Measurements from ENCODE around the gene NAT16.
A peak's percentile ranks its signal among the peaks of the same experiment; 100 is the strongest.

NAT16 gene

DNA sequence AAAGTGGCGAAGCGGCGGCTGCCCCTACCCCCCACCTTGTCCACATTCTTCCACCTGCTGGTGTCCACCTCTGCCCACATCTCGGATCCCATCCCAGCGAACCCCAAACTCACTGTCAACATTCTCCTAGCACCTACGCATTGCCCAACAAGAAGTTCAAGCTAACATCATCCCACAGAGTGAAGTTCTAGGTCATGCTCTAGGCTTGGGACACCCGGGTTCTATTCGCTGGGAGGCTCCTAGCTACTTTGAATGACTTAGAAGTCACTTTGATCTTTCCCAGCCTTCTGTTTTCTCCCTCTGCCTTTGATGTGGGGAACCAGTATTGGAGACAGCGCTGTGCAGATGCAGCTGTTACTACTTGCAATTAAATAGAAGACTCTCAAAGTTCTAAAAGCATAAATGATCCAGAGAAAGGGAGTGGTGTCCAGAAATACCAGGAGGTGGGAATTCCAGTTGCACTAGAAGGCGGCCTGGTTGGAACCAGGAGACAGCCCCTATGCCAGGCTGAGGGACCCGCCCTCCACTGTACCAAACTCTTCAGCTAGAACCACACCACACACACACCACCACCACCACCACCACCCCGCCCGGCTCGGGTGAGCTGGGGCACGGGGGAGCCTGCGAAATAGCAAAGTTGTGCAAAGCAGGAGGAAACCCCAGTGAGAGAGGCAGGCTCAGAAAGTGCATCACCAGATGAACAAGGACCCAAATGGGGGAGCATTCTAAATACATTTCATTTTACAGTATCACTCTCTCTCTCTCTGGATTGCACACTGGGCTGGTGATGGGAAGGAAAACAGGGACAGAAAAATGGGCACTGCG lies 9.3 kb downstream of the NAT16 start:
- no peak for DNase-seq

DNA sequence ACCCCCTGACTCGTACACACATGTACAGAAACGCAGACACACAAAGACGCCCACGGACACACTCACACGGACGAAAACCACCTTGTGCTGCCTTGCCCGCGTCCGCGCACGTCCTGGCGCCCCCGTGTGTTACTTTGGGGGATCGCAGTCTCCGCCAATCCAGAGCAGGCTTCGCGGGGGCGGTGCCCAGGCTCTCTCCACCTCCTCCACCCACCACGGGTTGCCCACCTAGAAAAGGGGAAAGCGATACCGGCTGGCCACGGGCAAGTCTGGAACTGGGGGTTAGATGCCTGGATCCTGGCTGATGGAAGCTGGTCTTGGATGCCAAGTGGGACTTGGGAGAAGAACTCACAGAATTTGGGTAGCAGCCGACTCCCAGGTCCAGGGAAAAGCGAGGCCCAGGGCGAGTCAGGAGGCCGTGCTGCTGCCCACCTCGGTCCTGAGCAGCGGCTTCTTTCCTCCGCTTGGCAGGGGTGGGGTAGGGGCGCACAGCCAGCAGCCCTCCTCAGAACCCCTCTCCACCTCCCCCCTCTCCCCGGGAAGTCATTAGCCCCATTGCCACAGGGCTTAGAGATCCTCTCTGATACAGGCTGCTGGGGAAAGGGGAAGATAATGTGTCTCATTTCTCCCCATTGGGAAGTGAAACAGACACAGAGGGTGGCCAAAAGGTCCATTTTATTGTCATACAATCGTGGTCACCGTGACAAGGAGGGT lies 10.1 kb downstream of the NAT16 start:
- peak; percentile 54 for DNase-seq

DNA sequence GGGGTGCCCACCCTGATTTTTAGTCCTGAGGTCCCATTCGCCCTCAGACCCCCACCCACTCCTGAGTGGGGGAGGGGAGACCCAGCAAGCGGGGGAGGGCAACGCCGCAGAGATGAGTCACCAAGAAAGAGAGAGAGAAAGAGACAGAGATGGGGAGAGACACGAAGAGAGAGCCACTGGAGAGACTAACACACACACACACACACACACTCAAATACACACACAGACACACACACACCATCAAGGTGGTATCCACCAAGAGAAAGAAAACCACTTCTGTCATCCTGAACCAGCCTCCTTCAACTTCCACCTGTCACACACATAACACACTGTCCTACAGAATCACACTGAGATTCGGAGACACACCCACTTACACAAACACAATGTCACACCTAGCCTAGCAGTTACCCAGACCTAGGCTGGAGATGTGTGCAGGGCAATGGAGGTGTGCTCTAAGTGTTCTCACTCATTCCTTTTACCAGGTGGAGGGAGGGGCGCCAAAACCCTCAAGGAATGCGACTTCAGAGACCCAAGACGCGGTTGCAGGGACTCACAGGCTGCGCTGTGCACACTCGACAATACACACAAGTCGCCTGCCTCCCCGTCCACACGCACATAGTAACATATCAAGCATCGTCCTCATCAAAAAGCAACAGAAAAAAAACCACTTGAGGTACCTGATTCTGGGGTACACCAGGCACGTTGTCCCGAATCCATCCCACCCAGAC lies 10.8 kb downstream of the NAT16 start:
- no peak for DNase-seq

DNA sequence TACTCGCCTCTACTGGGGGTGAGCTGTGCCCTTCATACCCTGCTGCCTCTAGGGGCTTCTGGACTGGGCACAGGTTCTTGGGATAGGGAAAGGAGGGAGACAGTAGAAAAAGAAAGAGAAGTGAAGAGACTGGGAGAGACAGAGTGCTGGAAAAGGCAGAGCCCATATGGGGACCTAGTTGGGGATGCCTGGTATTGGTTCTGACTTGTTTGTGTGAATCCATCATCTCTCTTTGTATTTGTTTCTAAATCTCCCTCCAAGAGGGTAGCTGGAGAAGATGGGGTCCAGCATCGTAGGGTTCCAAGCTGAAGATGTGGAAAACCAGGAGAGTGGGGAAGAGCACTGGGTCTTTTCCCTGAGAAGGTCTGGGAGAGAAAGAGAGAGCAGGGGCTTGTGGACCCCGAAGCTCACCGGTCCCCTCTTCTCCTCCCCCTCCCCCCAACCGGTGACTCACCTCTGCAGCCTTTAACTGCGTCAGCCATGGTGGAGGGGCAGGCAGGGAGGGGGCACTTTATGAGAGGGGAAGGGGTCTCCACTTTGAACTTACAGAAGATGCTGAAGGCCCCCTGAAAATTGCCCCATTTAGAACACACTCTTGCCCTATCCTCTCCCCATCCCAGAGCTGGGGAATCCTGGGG lies 11.6 kb downstream of the NAT16 start:
- DNase-seq = no peak

DNA sequence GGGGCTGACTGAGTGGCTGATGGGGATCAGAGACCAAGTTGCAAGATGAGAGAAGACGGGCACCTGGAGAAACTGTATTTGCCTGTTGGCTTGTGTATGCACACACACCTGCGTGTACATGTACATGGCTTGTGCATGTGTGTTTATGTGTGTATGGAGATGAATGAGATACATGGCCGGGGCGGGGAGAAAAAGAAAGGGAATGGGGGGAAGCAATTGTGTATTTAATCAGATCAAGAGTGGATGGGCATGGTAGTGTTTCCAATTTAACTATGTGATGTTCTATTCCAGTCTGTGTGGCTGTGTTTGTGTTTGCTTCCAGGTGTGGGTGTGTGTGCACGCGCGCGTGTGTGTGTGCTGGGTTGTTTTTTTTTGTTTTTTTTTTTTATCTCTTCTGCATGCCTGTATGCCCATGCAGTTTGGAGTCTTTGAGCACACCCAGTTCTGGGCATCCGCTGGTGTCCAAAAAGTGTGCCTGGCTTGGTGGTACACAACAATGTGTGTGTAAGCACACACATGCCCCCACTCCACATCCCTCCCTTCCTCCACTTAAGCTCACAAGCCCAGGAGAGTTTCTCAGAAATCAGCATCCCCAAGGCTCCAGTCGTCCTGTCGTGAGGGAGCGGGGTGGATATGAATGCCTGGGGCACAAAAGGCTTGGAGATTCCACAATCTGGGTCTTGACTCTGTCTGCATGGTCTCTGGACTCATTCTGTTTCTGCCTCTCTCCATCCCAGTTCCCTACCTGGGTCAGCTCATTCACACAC lies 12.3 kb downstream of the NAT16 start:
- no peak for DNase-seq

DNA sequence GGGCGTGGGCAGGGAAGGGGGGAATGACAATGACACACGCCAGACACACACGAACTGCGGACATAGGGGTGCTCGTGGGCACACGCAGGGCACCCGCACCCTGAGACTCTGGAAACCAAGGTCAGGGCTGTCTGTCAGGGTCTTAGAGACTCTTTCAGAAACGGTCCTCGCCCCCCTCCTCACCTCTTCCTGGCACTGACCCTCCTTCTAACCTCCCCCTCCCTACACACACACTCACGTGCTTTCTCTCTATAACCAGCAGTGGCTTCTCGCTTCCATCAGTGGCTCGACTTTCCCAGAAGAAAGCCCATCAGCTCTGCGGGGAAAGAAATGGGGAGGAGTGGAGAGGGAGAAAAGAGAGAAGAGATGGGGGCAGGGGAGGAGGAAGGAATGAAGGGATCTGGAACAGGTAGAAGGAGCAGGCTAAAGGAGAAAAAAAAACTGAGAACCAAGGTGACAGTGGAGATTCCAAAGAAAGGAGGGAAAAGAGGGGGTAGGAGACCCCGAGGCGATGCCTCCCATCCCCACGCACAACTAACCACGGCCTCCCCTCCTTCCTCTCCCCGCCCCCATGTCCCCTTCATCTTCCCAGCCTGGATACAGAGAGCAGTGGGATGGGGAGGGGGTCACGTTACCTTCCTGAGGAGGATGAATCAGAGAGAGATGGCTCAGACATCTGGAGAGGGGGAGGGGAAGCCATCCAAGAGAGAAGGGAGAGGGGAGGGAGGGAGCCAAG lies 13.0 kb downstream of the NAT16 start:
- no peak for DNase-seq

DNA sequence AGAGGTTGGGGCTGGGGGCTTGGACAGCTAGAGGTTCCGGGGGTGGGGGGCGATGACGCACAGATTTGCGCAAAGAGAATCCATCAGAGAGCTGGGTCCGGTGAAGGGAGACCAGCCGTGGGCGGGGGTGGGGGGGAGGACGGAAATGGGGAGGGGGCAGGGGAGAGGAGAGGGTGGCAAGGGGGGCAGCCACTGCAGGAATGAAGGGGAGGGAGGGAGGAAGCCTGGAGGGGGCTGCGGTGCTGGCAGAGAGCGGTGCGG lies 13.5 kb downstream of the NAT16 start:
- no peak for DNase-seq

DNA sequence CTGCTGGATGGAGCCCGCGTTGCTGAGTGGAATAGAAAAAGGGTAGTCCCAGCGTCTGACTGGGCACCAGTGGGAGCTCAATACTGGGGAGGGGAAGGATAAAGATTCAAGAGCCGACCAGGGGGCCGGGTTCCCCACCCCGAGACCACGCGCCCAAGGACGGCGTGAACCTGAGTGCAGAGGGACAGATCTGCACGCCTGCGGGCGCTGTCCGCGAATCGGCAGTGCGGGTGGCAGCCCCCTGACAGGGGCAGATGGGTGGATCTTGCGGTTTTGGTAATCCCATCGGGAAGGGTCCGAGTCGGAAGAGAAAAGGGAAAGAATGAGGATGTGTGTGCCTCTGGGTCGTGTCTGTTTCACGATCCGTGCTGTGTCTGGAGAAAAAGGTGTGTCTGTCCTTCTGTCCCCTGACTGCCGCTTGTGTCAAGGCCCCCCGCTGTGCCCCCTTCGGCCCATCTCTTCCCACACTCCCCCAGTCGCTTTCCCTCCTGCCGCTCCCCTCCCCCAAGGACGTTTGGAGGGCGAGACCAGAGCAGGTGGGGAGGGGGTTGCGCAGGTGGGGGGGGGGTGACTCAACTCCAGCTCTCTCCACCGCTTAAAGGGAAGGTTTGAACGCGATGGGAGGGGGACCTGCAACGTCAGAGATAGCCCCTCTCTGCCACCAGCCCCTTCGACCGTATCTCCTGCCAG lies 14.0 kb downstream of the NAT16 start:
- DNase-seq = no peak

DNA sequence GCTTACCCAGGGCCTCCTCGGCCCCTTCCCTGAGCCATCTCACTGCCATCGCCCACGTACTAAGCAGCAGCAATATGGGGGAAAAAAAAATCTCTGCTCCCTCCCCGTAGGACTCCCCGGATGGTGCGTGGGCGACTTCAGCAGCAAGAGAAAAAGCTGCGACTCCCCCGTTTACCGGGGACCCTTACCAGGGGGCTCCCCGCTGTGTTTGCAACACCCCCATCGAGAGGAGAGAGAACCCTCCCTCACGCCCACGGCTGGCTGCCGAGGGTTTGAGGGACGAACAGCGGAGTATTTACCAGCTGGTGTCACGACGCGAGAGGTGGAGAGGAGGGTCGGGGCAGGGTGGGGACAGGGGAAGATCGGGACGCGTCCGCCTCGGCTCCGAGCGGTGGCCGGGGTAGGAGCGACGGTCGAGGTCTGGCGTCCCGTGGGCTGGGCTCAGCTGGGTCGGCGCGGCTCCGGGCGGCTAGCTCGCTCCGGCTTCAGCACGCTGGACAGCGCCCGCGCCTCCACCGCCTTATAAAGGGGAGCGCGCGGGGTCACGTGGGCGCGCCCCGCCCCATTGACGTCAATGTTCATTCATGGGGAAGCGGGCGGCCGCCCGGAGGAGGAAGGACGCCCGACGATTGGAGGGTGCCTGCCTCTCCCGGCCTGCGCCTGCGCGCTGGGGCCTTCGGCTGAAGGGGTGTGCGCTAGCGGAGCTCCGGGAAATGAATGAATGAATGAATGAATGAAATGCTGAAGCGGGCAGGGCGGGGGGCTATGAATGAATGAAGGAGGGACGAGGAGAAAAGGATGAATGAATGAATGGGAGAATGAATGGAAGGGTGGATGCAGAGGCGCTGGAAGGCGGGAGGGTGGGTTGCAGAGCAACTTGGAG lies 14.8 kb downstream of the NAT16 start, which contains the start of gene VGF:
Gene VGF (minus strand): TSS at position 495 of the 883 bp plus-strand sequence. CDS start 726 bp downstream, outside the sequence.
- peak; percentile 93 for DNase-seq

DNA sequence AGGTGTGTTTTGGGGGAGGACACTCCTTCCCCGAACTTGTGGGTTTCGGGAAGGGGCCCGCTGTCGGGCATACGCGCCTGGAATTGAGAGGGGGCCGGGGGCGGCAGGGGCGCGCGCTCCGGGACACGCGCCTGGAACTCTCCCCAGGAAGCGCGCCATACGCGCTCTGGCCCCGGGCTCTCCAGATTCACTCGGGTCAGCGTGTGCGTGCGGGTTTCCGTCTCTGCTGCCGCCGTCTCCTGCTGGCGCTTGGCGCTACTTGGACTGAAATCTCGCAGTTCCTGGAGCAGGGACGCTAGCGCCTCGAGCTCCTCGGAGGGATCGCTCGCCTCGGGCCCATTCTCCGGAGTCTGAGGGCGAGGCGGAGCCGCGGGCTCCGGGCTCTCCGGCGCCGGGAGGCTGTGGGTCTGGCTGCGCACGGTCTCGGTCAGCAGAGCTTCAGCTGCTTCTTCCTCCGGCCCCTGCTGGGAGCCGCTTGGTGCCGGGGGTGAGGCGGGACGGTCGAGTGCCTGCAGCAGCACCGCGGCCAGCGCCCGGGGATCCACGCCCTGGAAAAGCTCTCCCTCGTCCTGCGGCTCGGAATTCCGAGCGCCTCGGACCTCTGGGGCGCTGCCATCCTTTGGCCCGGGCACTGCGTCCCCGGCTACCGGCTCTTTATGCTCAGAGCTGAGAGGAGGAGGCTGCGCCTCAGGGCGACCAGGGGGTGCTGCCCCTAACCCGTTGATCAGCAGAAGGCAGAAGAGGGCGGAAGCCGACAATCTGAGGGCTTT lies 15.8 kb downstream of the NAT16 start:
- DNase-seq = peak; percentile 47

DNA sequence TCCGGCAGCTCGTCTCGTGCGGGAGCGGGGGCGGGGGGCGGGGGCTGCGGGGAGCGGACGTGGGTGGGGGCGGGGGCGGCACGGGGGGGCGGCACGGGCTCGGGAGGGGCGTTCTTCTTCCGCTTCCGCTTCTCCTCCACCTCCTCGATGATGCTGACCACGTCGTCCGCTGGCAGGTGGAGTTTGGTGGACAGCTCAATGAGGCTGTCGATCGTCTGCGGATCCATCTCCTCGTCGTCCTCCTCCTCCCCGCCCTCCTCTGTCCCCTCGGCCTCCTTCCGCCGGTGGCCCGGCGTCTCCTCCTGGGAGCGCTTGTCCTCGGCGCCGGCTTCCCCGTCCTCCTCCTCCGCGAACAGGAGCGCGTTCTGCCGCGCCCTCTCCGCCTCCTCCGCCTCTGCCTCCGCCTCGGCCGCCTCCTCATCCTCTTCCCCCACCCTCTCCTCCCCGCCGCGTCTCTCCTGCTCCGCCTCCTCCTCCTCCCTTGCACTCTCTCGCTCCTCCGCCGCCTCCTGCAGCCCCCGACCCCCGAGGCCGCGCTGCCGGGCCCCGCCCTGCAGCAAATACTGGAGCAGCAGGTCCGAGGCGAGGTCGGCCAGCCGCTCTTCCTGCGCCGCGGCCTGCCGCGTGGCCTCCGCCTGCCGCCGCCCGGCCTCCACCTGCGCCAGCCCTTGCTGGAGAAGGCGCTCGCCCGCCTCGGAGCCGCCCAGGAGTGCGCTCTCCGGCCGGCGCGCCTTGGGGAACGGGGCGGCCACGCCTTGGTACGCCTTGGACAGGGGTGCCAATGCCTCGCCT lies 16.6 kb downstream of the NAT16 start:
- DNase-seq = peak; percentile 38

DNA sequence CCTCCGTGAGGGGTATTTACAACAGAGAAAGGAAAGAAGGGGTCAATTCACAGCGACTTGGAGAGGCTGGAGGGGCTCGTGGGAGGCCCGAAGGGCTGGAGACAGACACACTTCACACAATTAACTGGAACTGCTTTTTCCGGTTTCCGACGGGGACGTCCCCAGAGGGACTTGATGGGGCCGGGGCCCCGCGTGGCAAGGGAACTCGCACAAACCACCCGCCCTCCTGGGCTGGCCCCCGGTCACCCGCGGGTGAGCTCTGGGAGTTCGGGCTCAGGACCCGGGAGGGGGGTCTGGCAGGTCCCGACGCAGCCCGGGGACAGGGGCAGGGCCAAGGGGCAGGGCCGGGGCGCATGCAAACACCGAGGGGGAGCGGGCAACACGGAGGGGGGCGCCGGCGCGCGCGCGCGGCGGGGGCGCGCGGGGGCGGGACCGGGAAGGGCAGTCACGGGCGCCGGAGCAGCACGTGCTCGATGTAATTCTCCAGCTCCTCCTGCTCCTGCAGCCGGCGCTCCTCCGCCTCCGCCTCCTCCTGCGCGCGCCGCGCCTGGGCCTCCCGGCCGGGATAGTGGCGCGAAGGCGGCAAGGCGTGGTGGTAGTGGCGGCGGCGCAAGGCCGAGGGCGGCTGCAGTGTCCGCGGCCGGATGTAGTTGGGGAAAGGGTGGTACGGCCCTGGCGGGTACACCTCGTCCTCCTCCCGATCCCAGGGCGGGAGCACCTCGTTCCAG lies 17.4 kb downstream of the NAT16 start:
- peak; percentile 68 for DNase-seq

DNA sequence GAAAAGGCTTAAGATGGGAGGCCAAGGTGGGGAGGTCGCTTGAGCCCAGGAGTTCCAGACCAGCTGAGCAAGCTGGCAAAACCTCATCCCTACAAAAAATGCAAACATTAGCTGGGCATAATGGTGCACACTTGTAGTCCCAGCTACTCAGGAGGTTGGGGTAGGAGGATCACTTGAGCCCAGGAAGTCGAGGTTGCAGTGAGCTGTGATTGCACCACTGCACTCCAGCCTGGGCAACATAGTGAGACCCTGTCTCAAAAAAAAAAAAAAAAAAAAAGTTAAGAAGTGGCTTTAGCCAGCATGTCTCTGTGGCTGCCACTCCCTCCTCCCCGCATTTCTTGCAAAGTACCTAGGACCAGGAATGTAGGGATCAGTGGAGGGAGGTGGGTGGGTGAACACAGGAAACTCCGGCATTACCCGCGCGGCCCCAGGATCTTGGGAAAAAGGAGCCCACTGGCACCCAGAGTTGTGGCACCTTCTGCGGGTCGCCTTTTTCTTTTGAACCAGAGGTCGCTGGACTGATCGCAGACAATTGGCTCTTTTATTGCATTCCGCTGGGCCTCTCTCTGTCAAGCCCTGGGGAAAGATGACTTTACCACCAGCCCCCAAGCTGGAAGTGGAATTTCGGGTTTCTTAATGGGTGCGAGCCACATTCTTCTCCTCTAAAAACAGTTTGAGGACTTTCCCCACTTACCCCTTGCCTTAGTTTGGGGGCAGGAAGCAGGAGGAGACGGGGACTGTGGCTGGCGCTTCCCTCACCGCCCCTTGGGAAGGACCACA lies 18.2 kb downstream of the NAT16 start:
- DNase-seq = no peak

DNA sequence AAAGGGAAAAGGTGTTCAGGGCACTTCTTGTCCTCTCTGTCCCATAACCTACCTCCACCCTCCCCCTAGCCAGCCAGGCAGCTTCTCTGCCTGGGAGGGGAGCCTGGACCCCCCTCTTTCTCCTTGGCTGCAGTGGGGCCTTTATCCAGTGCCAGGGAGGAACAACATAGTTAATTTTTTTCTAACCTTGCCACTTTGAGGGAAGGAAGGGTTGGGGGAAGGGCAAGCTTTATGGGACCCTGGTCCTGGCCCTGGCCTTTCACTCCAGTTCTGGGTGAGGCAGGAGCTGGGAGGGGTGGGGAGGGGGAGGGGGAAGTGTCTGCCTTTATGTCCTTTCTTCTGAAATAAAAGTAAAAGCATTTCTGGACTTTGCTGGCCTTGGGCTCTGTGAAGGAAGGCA lies 19.2 kb downstream of the NAT16 start:
- no peak for DNase-seq

DNA sequence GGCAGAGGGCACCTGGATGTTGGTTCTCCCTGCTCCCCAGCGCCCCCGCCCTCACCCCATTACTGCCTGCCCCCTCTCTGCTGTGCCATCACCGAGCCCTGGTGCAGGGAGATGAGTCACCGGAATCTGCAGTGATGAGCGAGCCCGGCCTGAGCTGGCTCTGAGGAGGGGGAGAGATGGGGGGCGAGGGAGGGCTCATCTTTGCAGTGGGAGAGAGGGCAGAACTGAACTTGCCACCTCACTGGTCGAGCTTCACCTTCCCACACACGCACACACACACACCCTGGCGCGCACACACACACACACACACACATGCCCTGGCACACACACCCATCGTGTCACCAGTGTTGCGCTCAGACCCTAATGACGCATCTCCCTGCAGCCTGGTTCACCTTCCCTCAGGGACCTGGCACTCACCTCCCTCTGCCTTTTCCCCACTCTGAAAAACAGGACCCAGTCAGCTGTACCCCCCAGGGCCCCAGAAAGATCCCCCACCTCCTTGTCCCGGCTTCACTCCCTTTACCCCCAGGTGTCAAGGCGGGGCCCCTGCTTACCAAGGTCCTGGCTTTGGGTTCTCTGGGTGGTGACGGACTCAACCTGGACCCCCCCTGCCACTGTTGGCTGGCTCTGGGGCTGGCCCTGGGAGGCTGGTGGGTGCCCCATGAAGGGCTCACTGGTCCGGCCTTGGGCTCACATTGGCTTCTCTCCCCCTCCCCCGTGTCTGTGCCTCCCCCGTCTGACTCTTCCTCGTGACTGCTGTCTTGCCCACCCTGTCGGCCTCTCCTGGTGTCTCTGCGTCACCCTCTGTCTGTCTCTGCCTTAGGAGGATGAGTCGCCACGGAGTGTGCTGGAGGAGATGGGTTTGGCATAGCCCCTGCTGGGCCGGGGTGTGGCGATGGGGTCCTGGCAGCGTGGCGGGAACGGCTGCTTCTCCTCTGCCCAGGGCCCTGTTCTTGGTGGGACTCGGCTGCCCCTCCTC lies 20.1 kb downstream of the NAT16 start:
- peak; percentile 55 for DNase-seq

Measured in EL (cell line).